Stomach smooth muscle (tissue), 2 donors: ENCODE measurements around the gene GRB2.

Experiments
- H3K27ac ChIP-seq: one replicate; pipeline ENCODE4 v1.7.0; 2013; ENCODE audit warnings: mild to moderate bottlenecking, low read length, inconsistent platforms
- H3K27me3 ChIP-seq, 2 donors: one replicate each; pipeline ENCODE4 v1.7.0; 2013; ENCODE audit warnings: low read length in 2 of 2; ENCODE audit not compliant: insufficient read depth in 2 of 2, control insufficient read depth in 1 of 2
- H3K36me3 ChIP-seq, 2 donors: one replicate each; pipeline ENCODE4 v1.7.0; 2013; ENCODE audit warnings: low read length in 2 of 2; ENCODE audit not compliant: control insufficient read depth in 2 of 2, insufficient read depth in 2 of 2
- H3K4me1 ChIP-seq: one replicate; pipeline ENCODE4 v1.7.0; 2013; ENCODE audit warnings: low read length; ENCODE audit not compliant: control insufficient read depth, insufficient read depth
- H3K4me3 ChIP-seq, 2 donors: one replicate each; pipeline ENCODE4 v1.7.0; 2013; ENCODE audit warnings: low read length in 2 of 2
- H3K9ac ChIP-seq, 2 donors: one replicate each; pipeline ENCODE4 v1.7.0; 2013; ENCODE audit warnings: low read length in 2 of 2, mild to moderate bottlenecking in 1 of 2
- H3K9me3 ChIP-seq, 2 donors: one replicate each; pipeline ENCODE4 v1.7.0; 2013; ENCODE audit warnings: low read length in 2 of 2; ENCODE audit not compliant: control insufficient read depth in 2 of 2
- donor health status: healthy.
- donor health status: Pancreatic carcinoma.

Gene GRB2

DNA sequence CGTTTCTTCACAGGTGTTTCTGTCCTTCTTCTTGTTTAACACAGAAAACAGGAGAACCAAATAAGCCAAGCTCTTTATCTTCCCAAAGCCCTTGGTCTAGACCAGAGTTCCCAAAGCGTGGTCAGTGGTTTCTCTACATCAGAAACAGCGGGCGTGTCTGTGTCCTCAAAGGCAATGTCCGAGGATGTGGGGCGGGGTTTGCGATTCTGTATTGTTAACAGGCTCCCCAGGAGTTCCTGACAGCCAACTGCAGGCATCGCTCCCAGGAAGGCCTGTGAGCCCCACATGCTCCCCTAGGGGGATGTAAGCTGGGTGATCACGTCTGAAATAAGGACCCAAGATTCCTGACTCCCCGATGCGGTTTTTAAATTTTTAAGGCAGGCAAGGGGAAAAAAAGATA is 87.8 kb downstream of the GRB2 start:
- H3K4me3 ChIP-seq = no peak overlapping the region
- H3K27me3 ChIP-seq = no peaks in the 10 kb centered on the region
- peaks cover 7% of the 10 kb centered on the region for H3K4me1 ChIP-seq
- no peak overlapping the region for H3K9ac ChIP-seq
- H3K9me3 ChIP-seq = no peaks in the 10 kb centered on the region
- H3K36me3 ChIP-seq = peaks cover 15 to 17% of the 10 kb centered on the region in 2 donors
- H3K27ac ChIP-seq = no peak overlapping the region

- Histone ChIP-seq H3K27me3 (no peaks in the 10 kb centered on the region), H3K9me3 (no peaks in the 10 kb centered on the region), H3K9ac (no peak overlapping the region), H3K4me3 (no peak overlapping the region), H3K36me3 (peaks cover 8 to 14% of the 10 kb centered on the region in 2 donors), H3K4me1 (peaks cover 7% of the 10 kb centered on the region), H3K27ac (no peak overlapping the region)
Observed at GRCh38 chr17:75316253-75316652, 89.2 kb downstream of the GRB2 start.

DNA sequence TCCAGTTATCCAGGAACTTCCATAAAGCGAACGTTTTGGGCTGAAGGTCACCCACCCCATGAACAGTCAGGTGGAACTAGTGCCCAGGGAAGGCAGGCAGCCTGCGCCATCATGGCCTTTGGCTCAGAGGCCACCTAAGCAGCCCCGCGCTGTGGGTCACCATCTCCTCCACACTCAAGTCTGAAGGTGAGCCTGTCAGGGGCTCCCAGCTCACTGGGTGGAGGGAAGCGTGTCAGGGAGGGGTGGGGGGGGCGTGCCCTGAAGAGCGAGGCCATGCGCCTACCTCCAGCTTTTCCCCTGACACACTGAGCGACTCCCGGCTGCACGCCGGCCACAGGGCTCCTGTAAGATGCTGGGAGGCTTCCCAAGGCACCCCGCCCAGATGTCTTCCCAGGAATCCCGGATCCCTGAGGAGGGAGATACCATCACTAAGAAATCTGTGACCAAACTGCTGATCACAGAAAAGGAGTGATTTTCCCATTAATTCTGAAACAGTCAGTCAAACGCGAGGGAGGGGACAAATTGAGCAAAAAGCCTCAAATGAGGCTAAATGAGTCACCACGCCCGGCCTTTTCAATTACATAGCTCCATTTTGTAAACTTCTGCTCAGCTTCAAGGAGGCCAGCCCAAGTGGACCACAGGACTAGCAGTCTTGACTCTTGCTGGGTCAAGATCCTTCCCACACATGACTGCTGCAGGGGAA is 89.8 kb downstream of the GRB2 start:
- Histone ChIP-seq H3K4me1 (peaks cover 4% of the 10 kb centered on the region), H3K4me3 (no peak overlapping the region), H3K9ac (no peak overlapping the region), H3K27me3 (no peaks in the 10 kb centered on the region), H3K9me3 (no peaks in the 10 kb centered on the region), H3K36me3 (peaks cover 5 to 12% of the 10 kb centered on the region in 2 donors), H3K27ac (no peak overlapping the region)

GRCh38 chr17:75313941-75314551 is 91.4 kb downstream of the GRB2 start:
- no peaks in the 10 kb centered on the region for H3K9me3 ChIP-seq
- H3K36me3 ChIP-seq = peaks cover 0 to 6% of the 10 kb centered on the region in 2 donors
- no peak overlapping the region for H3K9ac ChIP-seq
- H3K27me3 ChIP-seq = no peaks in the 10 kb centered on the region
- H3K4me1 ChIP-seq = no peaks in the 10 kb centered on the region
- peak overlapping the region; percentile 18 for H3K27ac ChIP-seq
- no peak overlapping the region for H3K4me3 ChIP-seq

- Histone ChIP-seq H3K36me3 (no peaks in the 10 kb centered on the region), H3K9me3 (no peaks in the 10 kb centered on the region), H3K27ac (no peak overlapping the region), H3K27me3 (no peaks in the 10 kb centered on the region), H3K9ac (no peak overlapping the region), H3K4me3 (no peak overlapping the region), H3K4me1 (no peaks in the 10 kb centered on the region)
Observed at GRCh38 chr17:75308732-75309629, 96.5 kb downstream of the GRB2 start.

GRCh38 chr17:75307957-75308731 is 97.3 kb downstream of the GRB2 start:
- H3K4me1 ChIP-seq = no peaks in the 10 kb centered on the region
- no peak overlapping the region for H3K9ac ChIP-seq
- no peak overlapping the region for H3K4me3 ChIP-seq
- no peak overlapping the region for H3K27ac ChIP-seq
- no peaks in the 10 kb centered on the region for H3K27me3 ChIP-seq
- no peaks in the 10 kb centered on the region for H3K9me3 ChIP-seq
- no peaks in the 10 kb centered on the region for H3K36me3 ChIP-seq

GRCh38 chr17:75301502-75302206 is 103.8 kb downstream of the GRB2 start:
- Histone ChIP-seq H3K4me3 (no peak overlapping the region), H3K27me3 (no peaks in the 10 kb centered on the region), H3K9ac (no peak overlapping the region), H3K9me3 (no peaks in the 10 kb centered on the region), H3K36me3 (no peaks in the 10 kb centered on the region), H3K27ac (no peak overlapping the region), H3K4me1 (no peaks in the 10 kb centered on the region)

DNA sequence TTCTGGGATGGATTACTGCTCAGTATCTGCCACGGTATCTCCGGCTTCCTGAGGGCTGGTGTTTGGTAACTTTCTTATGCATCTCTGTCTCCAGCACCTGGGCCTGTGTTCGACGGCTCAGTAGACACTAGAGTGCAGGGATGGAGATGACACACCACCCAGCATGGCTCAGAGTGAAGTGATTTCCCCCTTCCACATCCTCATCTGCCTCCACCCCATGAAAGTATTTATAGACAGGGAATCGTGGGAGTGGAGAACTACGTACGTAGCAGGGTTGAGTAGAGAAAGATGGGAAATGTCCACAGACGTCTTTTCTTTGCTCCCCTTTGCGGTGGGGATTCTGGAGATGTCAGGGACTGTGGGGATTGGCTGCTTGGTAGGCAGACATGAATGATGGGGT is 104.4 kb downstream of the GRB2 start:
- H3K9ac ChIP-seq = no peak overlapping the region
- no peaks in the 10 kb centered on the region for H3K9me3 ChIP-seq
- H3K27me3 ChIP-seq = no peaks in the 10 kb centered on the region
- H3K36me3 ChIP-seq = no peaks in the 10 kb centered on the region
- no peaks in the 10 kb centered on the region for H3K4me1 ChIP-seq
- H3K27ac ChIP-seq = no peak overlapping the region
- no peak overlapping the region for H3K4me3 ChIP-seq

DNA sequence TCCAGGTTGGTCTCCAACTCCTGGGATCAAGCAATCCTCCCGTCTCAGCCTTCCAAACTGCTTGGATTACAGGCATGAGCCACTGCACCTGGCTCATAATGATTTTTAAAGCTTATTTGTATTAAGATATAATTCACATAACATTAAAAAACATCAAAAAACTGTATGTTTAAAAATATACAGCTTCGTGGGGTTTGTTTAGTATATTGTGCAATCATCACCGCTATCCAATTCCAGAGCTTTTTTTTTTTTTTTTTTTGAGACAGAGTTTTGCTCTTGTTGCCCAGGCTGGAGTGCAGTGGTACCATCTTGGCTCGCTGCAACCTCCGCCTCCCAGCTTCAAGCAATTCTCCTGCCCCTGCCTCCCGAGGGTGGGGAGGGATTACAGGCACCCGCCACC is 105.2 kb downstream of the GRB2 start:
- H3K4me3 ChIP-seq = no peak overlapping the region
- H3K9me3 ChIP-seq = no peaks in the 10 kb centered on the region
- no peak overlapping the region for H3K27ac ChIP-seq
- H3K4me1 ChIP-seq = no peaks in the 10 kb centered on the region
- H3K9ac ChIP-seq = no peak overlapping the region
- H3K27me3 ChIP-seq = no peaks in the 10 kb centered on the region
- no peaks in the 10 kb centered on the region for H3K36me3 ChIP-seq
